Fibroblast of the conjunctiva (primary cell): ENCODE data around the gene LRBA.
"Not testable (repeated sequence)": the region's sequence is repeated elsewhere in the genome, so short reads cannot be mapped to it uniquely, and the experiment has no call there.

ENCODE experiments used
- DNase-seq: peaks from one replicate; pipeline ENCODE4 v3.0.0-alpha.2; 2010; ENCODE audit warnings: low read depth

LRBA gene

GRCh38 chr4:150943126-150943525, 72.0 kb downstream of the LRBA start:
- no peak for DNase-seq

DNA sequence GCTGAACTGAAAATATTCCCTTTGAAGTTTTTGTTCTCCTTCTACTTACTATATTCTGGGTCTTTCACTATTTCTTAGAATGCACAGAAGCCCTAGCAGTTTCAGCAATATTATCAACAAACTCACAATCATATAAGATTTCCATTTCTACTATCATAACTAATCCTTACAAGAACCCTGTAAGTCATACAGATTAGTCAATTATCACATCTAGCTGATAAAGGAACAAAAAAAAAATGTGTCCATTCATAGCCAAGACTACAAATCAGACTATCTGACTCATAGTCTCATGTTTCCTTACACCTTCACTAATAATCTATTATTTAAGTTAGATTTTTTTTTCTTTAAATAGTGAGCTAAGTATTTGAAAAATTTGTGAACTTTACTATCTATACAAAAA, 72.5 kb downstream of the LRBA start:
- DNase-seq, result no peak

- DNase-seq, result no peak
Measured at GRCh38 chr4:150940123-150940522, 75.0 kb downstream of the LRBA start.

GRCh38 chr4:150939530-150939929, 75.6 kb downstream of the LRBA start:
- DNase-seq, result no peak

DNA sequence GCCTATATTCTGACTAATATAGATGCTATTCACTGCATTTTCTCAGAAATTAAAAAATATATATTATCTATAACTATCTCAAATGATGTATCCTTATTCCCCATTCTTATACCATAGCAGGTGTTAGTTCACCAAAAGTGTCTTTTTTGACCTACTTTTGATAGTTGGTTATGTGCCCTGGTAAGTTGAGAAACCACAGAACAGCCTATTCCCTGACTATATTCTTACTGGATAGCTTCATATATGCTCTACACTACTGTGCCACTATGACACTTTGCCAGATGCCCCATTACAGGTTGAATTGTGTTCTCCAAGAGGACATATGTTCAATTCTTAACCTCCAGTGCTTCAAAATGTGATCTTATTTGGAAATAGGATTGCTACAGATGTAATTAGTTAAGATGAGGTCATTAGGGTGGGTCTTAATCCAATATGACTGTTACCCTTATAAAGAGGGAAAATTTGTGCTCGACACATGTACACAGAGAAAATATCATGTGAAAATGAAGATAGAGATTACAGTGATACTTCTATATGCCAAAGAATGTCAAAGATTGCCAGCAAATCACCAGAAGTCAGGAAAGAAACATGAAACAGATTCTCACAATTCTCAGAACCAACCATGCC, 76.1 kb downstream of the LRBA start:
- DNase-seq, result no peak

DNA sequence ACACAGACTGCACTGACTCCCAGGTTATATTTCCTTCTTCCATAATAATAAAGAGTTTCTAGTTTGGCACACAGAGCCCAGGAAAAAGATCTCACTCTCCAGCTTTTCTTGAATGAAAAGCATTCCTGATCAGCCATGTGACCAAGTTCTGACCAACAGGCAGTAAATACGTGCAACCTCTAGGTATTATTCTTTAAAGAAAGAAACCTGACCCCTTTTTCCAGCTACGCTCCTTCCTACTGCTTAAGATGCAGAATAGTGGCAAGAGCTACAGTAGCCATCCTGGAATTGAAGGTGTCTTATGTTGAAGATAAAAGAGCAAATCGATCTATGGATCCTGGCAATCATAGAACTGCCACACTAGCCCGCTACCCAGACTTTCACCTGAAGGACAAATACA, 76.7 kb downstream of the LRBA start:
- DNase-seq, result no peak

DNA sequence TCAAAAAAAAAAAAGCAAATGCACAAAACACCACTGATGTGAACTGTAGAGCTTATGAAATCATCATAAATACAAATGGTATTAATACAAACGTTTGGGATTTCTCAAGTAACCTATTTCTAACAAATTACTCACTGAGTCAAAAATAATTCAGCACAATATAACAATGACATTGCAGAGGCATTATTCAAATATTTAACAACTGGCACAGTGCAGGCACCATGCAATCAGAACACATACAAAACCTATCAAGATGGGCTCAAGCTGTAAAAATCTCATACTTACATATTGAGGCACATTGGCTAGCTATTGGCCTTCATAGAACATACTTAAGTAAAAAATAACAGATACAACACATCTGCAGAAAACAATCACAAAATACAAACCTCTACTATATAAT, 81.1 kb downstream of the LRBA start:
- no peak for DNase-seq

GRCh38 chr4:150931796-150932195, 83.3 kb downstream of the LRBA start:
- no peak for DNase-seq

- no peak for DNase-seq
Measured at GRCh38 chr4:150931005-150931404, 84.1 kb downstream of the LRBA start.

- DNase-seq, result no peak
Measured at GRCh38 chr4:150923945-150924344, 91.1 kb downstream of the LRBA start.

GRCh38 chr4:150921486-150921885, 93.6 kb downstream of the LRBA start:
- not testable (repeated sequence) for DNase-seq

DNA sequence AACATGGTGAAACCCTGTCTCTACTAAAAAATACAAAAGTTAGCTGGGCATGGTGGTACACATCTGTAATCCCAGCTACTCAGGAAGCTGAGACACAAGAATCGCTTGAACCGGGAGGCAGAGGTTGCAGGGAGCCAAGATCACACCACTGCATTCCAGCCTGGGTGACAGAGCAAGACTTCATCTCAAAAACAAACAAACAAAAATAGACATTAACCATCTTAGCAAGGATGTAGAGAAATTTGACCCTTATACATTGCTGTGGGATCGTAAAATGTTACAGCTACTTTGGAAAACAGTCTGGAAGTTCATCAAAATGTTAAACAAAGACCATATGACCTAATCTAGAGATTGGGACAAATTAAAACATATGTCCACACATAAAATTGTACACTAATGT, 96.5 kb downstream of the LRBA start:
- DNase-seq, result not testable (repeated sequence)

GRCh38 chr4:150911326-150911725, 103.8 kb downstream of the LRBA start:
- DNase-seq, result no peak

- no peak for DNase-seq
Measured at GRCh38 chr4:150909116-150909515, 106.0 kb downstream of the LRBA start.

DNA sequence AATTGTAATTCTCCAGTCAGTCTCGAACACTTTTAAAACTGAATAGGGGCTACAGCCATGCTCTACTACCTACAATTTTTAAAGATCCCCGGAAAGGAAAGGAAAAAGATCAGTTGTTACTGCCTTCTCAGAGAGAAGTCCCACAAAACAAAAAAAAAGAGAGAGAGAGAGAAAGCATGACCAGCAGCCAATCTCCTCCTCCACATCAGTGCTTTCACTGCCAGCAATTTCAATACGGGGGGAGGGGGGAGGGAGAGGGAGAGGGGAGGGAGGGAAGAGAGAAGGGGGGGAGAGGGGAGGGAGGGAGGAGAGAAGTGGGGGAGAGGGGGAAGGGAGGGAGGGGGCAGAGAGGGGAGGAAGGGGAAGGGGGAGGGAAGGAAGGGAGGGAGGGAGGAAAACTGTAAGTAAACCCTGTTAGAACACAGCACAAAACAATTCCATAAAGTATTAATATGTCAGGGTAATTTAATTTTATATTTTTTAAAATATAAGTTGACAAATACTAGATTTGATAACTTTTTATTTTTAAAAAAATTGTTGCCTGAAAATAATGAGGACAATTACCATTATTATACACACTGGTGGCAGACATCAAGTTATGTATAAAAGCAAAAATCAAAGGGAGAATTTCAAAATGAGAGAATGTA, 108.0 kb downstream of the LRBA start:
- no peak for DNase-seq

- DNase-seq, result no peak
Measured at GRCh38 chr4:150904671-150905070, 110.4 kb downstream of the LRBA start.

DNA sequence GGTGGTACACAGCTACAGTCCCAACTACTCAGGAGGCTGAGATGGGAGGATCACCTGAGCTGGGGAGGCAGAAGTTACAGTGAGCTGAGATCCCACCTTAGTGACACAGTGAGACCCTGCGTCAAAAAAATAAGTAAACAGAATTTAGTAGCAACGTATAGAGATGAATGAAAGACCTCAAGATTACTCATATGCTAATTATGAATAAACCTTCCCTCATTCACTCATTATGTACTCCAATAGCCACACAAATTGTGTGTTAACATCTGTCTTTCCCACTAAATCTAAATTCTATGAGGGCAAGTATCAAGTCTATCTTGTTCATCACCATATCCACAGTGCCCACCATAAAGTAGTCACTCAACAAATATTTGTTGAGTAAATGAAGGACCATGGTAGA, 111.5 kb downstream of the LRBA start:
- no peak for DNase-seq

GRCh38 chr4:150896497-150896896, 118.6 kb downstream of the LRBA start:
- DNase-seq, result no peak

DNA sequence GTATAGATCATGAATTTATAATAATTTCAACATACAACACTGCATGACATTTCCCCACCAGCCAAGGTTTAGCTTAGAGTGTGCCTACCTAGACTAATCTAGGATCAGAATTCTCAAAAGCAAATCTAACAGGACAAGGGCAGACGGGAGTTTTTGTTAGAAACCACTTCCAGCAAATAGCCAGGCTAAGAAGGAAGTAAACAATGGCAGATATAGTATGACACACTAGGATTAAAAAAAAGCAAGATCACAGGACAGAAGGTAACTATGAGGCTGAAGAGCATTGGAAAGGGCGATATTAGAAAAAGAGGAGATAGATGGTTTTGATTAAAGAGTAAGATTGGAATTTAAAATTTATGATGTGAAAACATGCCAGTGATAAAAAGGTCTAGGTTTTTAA, 124.8 kb downstream of the LRBA start:
- DNase-seq, result no peak

DNA sequence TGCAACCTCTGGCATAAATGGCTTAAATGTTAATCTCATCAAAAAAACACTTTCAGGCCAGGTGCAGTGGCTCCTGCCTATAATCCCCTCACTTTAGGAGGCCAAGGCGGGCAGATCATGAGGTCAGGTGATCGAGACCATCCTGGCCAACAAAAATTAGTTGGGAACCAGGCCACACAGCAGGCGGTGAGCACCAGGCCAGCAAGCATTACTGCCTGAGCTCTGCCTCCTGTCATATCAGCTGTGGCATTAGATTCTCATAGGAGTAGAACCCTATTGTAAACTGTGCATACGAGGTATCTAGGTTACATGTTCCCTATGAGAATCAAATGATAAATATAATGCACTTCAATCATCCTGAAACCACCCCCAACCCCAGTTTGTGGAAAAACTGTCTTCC, 125.8 kb downstream of the LRBA start:
- DNase-seq, result no peak

GRCh38 chr4:150888625-150889024, 126.5 kb downstream of the LRBA start:
- DNase-seq, result no peak

DNA sequence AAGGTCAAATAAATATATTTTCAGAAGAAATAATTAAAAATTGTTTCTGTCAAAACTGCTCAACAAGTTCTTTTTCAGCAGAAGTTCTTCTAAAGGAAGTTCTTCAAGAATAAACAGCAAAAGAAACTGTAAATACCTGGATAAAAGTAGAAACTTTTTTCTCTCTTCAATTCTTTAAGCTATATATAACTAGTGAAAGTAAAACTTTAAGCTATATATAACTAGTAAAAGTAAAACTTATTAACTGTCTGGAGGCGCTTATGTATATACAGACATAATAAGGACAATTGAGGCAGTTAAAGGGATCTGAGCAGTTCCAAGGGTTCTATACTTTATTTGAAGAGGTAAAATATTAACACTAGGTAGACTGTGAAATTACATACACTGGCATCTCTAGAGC, 126.9 kb downstream of the LRBA start:
- DNase-seq, result no peak

DNA sequence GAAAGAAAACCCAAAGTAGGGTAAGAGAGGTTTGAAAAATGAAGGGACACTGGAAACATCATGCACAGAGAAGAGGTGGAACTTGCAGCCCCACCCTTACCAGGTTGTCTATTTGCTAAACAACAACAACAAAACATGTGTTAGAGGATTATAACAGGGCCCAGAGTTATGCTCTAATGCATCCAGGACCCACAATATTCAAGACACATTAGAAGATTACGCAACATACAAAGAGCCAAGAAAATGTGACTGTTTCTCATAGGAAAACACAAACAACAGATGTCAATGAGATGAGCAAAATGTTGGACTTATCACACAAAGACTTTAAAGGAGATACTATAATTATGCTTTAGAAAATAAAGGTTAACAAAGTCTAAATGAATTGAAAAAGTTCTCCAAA, 128.5 kb downstream of the LRBA start:
- peak; percentile 6 for DNase-seq

DNA sequence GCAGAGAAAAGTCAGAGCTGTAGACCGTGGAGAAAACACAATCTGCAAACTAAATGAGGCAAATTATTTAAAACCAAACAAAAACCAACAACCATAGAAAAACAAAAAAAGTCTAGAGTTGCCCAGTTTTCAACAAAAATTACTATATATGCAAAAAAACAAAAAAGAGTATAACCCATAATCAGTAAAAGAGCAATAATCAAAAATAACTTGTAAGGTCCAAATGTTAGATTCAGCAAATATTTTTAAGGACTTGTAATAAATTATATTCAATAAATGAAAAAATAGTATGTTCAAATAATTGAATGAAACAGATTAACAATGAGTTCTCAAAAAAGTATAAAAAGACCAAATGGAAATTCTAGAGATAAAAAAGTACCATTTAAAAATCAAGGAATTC, 130.5 kb downstream of the LRBA start:
- no peak for DNase-seq
